Activated T-helper 2 cell treated with anti-CD3 and anti-CD28 coated beads, Interferon-gamma antibody, Interleukin-2, Interleukin-4, amounts not matched to agents 10 μg/mL and 5 μg/mL and 100 μg/mL, durations not matched to agents 14 hours and 24 hours and 36 hours (primary cell): ENCODE results near the gene FAM185A. TPM values are rescaled to one million over a fixed set of nuclear protein-coding genes. Genes with fewer than 3 reads are reported as not detected.
A peak's percentile ranks its signal among the peaks of the same experiment; 100 is the strongest.
"Not testable (repeated sequence)": the region's sequence is repeated elsewhere in the genome, so short reads cannot be mapped to it uniquely, and the experiment has no call there.

Experiments
- DNase-seq: peaks from one replicate; pipeline ENCODE4 v3.0.0; 2021; ENCODE audit warnings: low spot score
- H3K27ac Mint-ChIP-seq: one replicate; pipeline ENCODE4 v1.8.0; 2021; ENCODE audit warnings: mixed read lengths
- H3K27me3 Mint-ChIP-seq: one replicate; pipeline ENCODE4 v1.8.0; 2021; ENCODE audit warnings: low read depth, mixed read lengths
- H3K36me3 Mint-ChIP-seq: one replicate; pipeline ENCODE4 v1.8.0; 2021; ENCODE audit warnings: low read depth, mixed read lengths
- H3K4me1 Mint-ChIP-seq: one replicate; pipeline ENCODE4 v1.8.0; 2021; ENCODE audit warnings: low read depth, mixed read lengths
- H3K4me3 Mint-ChIP-seq: one replicate; pipeline ENCODE4 v1.8.0; 2021; ENCODE audit warnings: low read depth, mild to moderate bottlenecking, moderate library complexity, mixed read lengths
- H3K9me3 Mint-ChIP-seq: one replicate; pipeline ENCODE4 v1.8.0; 2021; ENCODE audit warnings: mixed read lengths
- intact Hi-C: fragments of 100-400 bp; cut with micrococcal nuclease; formaldehyde crosslinking; loops from one replicate; pipeline ENCODE4 v1.15.1; 2023
- total RNA-seq: library from RNA; stranded (reverse); gene quantifications from 2 replicates; pipeline ENCODE4 v1.2.3, GENCODE V29; 2022

Gene FAM185A
- total RNA-seq, 1 donor from 2014 or later: 9.4 TPM

GRCh38 chr7:102823390-102824119 lies 74.8 kb downstream of the FAM185A start:
- Mint-ChIP-seq H3K27me3 (no peaks in the 10 kb centered on the region), H3K4me3 (no peak overlapping the region), H3K9me3 (no peaks in the 10 kb centered on the region), H3K4me1 (no peaks in the 10 kb centered on the region), H3K36me3 (peaks cover 4% of the 10 kb centered on the region), H3K27ac (no peak overlapping the region)
- no peak for DNase-seq
- intact Hi-C loops: no loop called here

- intact Hi-C loops: no loop called here
- H3K27me3 Mint-ChIP-seq: no peaks in the 10 kb centered on the region
- no peak overlapping the region for H3K27ac Mint-ChIP-seq
- peaks cover 6% of the 10 kb centered on the region for H3K36me3 Mint-ChIP-seq
- H3K9me3 Mint-ChIP-seq: no peaks in the 10 kb centered on the region
- no peaks in the 10 kb centered on the region for H3K4me1 Mint-ChIP-seq
- no peak for DNase-seq
- no peak overlapping the region for H3K4me3 Mint-ChIP-seq
Observed at GRCh38 chr7:102828286-102828685, 79.5 kb downstream of the FAM185A start.

- Mint-ChIP-seq H3K4me1 (no peaks in the 10 kb centered on the region), H3K9me3 (no peaks in the 10 kb centered on the region), H3K4me3 (no peak overlapping the region), H3K27ac (no peak overlapping the region), H3K27me3 (no peaks in the 10 kb centered on the region), H3K36me3 (peaks cover 6% of the 10 kb centered on the region)
- DNase-seq: no peak
- intact Hi-C loops: no loop called here
Observed at GRCh38 chr7:102829075-102829474, 80.3 kb downstream of the FAM185A start.

- H3K9me3 Mint-ChIP-seq: no peaks in the 10 kb centered on the region
- peaks cover 6% of the 10 kb centered on the region for H3K36me3 Mint-ChIP-seq
- no peak overlapping the region for H3K4me3 Mint-ChIP-seq
- peaks cover 1% of the 10 kb centered on the region for H3K27me3 Mint-ChIP-seq
- no peak overlapping the region for H3K27ac Mint-ChIP-seq
- no peak for DNase-seq
- peaks cover 6% of the 10 kb centered on the region for H3K4me1 Mint-ChIP-seq
- intact Hi-C loops: no loop called here
Observed at GRCh38 chr7:102830197-102830596, 81.4 kb downstream of the FAM185A start.

- H3K36me3 Mint-ChIP-seq: peaks cover 6% of the 10 kb centered on the region
- no peak for DNase-seq
- intact Hi-C loops: no loop called here
- H3K27me3 Mint-ChIP-seq: peaks cover 13% of the 10 kb centered on the region
- H3K9me3 Mint-ChIP-seq: no peaks in the 10 kb centered on the region
- H3K4me1 Mint-ChIP-seq: peaks cover 10% of the 10 kb centered on the region
- no peak overlapping the region for H3K27ac Mint-ChIP-seq
- H3K4me3 Mint-ChIP-seq: no peak overlapping the region
Observed at GRCh38 chr7:102832674-102833073, 83.9 kb downstream of the FAM185A start.

GRCh38 chr7:102833343-102833742 lies 84.5 kb downstream of the FAM185A start:
- Mint-ChIP-seq H3K36me3 (peaks cover 6% of the 10 kb centered on the region), H3K27me3 (peaks cover 20% of the 10 kb centered on the region), H3K9me3 (no peaks in the 10 kb centered on the region), H3K27ac (no peak overlapping the region), H3K4me1 (peaks cover 10% of the 10 kb centered on the region), H3K4me3 (no peak overlapping the region)
- DNase-seq: no peak
- intact Hi-C loops: no loop called here

GRCh38 chr7:102834466-102834865 lies 85.7 kb downstream of the FAM185A start:
- DNase-seq: no peak
- Mint-ChIP-seq H3K4me3 (no peak overlapping the region), H3K27me3 (peaks cover 20% of the 10 kb centered on the region), H3K9me3 (no peaks in the 10 kb centered on the region), H3K4me1 (peaks cover 10% of the 10 kb centered on the region), H3K36me3 (peaks cover 3% of the 10 kb centered on the region), H3K27ac (no peak overlapping the region)
- intact Hi-C loops: no loop called here

- H3K27me3 Mint-ChIP-seq: peaks cover 20% of the 10 kb centered on the region
- peak overlapping the region; percentile 20 for H3K27ac Mint-ChIP-seq
- DNase-seq: no peak
- peaks cover 2% of the 10 kb centered on the region for H3K36me3 Mint-ChIP-seq
- no peak overlapping the region for H3K4me3 Mint-ChIP-seq
- intact Hi-C loops: loop anchor here (1.0 kb wide), 2 partner anchors 21 to 40 kb away; no protein-coding TSS in a partner anchor
- peaks cover 10% of the 10 kb centered on the region for H3K4me1 Mint-ChIP-seq
- H3K9me3 Mint-ChIP-seq: no peaks in the 10 kb centered on the region
Observed at GRCh38 chr7:102834999-102835398, 86.2 kb downstream of the FAM185A start.

- H3K4me1 Mint-ChIP-seq: peaks cover 13% of the 10 kb centered on the region
- H3K27me3 Mint-ChIP-seq: peaks cover 20% of the 10 kb centered on the region
- no peak for DNase-seq
- H3K27ac Mint-ChIP-seq: no peak overlapping the region
- H3K9me3 Mint-ChIP-seq: no peaks in the 10 kb centered on the region
- intact Hi-C loops: no loop called here
- no peak overlapping the region for H3K4me3 Mint-ChIP-seq
- H3K36me3 Mint-ChIP-seq: no peaks in the 10 kb centered on the region
Observed at GRCh38 chr7:102836191-102836919, 87.6 kb downstream of the FAM185A start.

GRCh38 chr7:102836977-102837376 lies 88.2 kb downstream of the FAM185A start:
- H3K27me3 Mint-ChIP-seq: peaks cover 22% of the 10 kb centered on the region
- no peaks in the 10 kb centered on the region for H3K9me3 Mint-ChIP-seq
- no peak overlapping the region for H3K27ac Mint-ChIP-seq
- intact Hi-C loops: no loop called here
- H3K4me3 Mint-ChIP-seq: no peak overlapping the region
- no peaks in the 10 kb centered on the region for H3K36me3 Mint-ChIP-seq
- peaks cover 13% of the 10 kb centered on the region for H3K4me1 Mint-ChIP-seq
- DNase-seq: no peak

GRCh38 chr7:102837802-102838201 lies 89.0 kb downstream of the FAM185A start:
- Mint-ChIP-seq H3K9me3 (no peaks in the 10 kb centered on the region), H3K27me3 (peaks cover 27% of the 10 kb centered on the region), H3K36me3 (no peaks in the 10 kb centered on the region), H3K4me1 (peaks cover 13% of the 10 kb centered on the region), H3K4me3 (no peak overlapping the region), H3K27ac (no peak overlapping the region)
- intact Hi-C loops: no loop called here
- no peak for DNase-seq

GRCh38 chr7:102838572-102839101 lies 89.8 kb downstream of the FAM185A start:
- Mint-ChIP-seq H3K27me3 (peaks cover 27% of the 10 kb centered on the region), H3K4me1 (peaks cover 13% of the 10 kb centered on the region)
- H3K4me3 Mint-ChIP-seq, H3K27ac Mint-ChIP-seq, DNase-seq, H3K9me3 Mint-ChIP-seq, H3K36me3 Mint-ChIP-seq, intact Hi-C loops: not testable (repeated sequence)

- Mint-ChIP-seq H3K4me3 (no peak overlapping the region), H3K27ac (no peak overlapping the region), H3K9me3 (no peaks in the 10 kb centered on the region), H3K27me3 (peaks cover 28% of the 10 kb centered on the region), H3K4me1 (peaks cover 7% of the 10 kb centered on the region), H3K36me3 (no peaks in the 10 kb centered on the region)
- no peak for DNase-seq
- intact Hi-C loops: no loop called here
Observed at GRCh38 chr7:102840404-102840803, 91.6 kb downstream of the FAM185A start.
